C4-2B (cell line): Measurements from ENCODE around the gene CA14.

Experiments used
- CTCF ChIP-seq: fragments of 450-650 bp; conservative IDR thresholded peaks from 2 replicates; pipeline ENCODE4 v1.5.1; 2017; ENCODE audit warnings: mild to moderate bottlenecking
- ZFX ChIP-seq: fragments of 450-650 bp; IDR thresholded peaks from 2 replicates; pipeline ENCODE4 v1.6.1; 2017

GRCh38 chr1:150259217-150259616 lies 1.6 kb downstream of the CA14 start:
- TF ChIP-seq CTCF (no peak), ZFX (no peak)
